MM.1S (cell line): Measurements from ENCODE around the gene MAGI2.

Experiments
- DNase-seq: peaks from one replicate; pipeline ENCODE4 v3.0.0-alpha.2; 2015
- H2AFZ ChIP-seq: fragments of 300-600 bp; sonication (generic); 2 replicates; pipeline ENCODE4 v1.6.0; 2016; ENCODE audit warnings: antibody characterized with exemption, low read length
- H3F3A ChIP-seq: fragments of 300-600 bp; sonication (generic); 2 replicates; pipeline ENCODE4 v1.6.1; 2016; ENCODE audit warnings: mild to moderate bottlenecking, antibody characterized with exemption, low read length, moderate library complexity, mixed read lengths; ENCODE audit not compliant: insufficient read depth
- H3K27ac ChIP-seq: fragments of 300-600 bp; sonication (generic); 2 replicates; pipeline ENCODE4 v1.5.1; 2016; ENCODE audit warnings: mild to moderate bottlenecking, low read length
- H3K27me3 ChIP-seq: fragments of 300-600 bp; sonication (generic); replicated peaks from 2 replicates; pipeline ENCODE4 v1.6.0; 2016; ENCODE audit warnings: low read length; ENCODE audit not compliant: insufficient read depth
- H3K36me3 ChIP-seq: fragments of 300-600 bp; sonication (generic); replicated peaks from 2 replicates; pipeline ENCODE4 v1.6.1; 2016; ENCODE audit warnings: mild to moderate bottlenecking, low read length, mixed read lengths; ENCODE audit not compliant: insufficient read depth
- H3K4me1 ChIP-seq: fragments of 300-600 bp; sonication (generic); 2 replicates; pipeline ENCODE4 v1.6.1; 2016; ENCODE audit warnings: low read length, mixed read lengths
- H3K4me2 ChIP-seq: fragments of 300-600 bp; sonication (generic); 2 replicates; pipeline ENCODE4 v1.6.0; 2016; ENCODE audit warnings: low read depth, low read length
- H3K4me3 ChIP-seq: fragments of 300-600 bp; sonication (generic); 2 replicates; pipeline ENCODE4 v1.5.1; 2016; ENCODE audit warnings: low read length, mixed read lengths
- H3K79me2 ChIP-seq: fragments of 300-600 bp; sonication (generic); 2 replicates; pipeline ENCODE4 v1.6.1; 2016; ENCODE audit warnings: mixed run types, low read length, mixed read lengths
- H3K9ac ChIP-seq: fragments of 300-600 bp; sonication (generic); 2 replicates; pipeline ENCODE4 v1.6.1; 2016; ENCODE audit warnings: low read length, mixed read lengths
- H3K9me2 ChIP-seq: fragments of 300-600 bp; sonication (generic); replicated peaks from 2 replicates; pipeline ENCODE4 v1.6.1; 2016; ENCODE audit warnings: mild to moderate bottlenecking, low read length, mixed read lengths; ENCODE audit not compliant: insufficient read depth
- H3K9me3 ChIP-seq: fragments of 300-600 bp; sonication (generic); replicated peaks from 2 replicates; pipeline ENCODE4 v1.6.1; 2016; ENCODE audit warnings: mild to moderate bottlenecking, low read length, mixed read lengths; ENCODE audit not compliant: insufficient read depth
- H4K20me1 ChIP-seq: fragments of 300-600 bp; sonication (generic); 2 replicates; pipeline ENCODE4 v1.6.1; 2016; ENCODE audit warnings: mild to moderate bottlenecking, low read length, moderate library complexity, mixed read lengths; ENCODE audit not compliant: insufficient read depth
- CTCF ChIP-seq: fragments of 300-600 bp; sonication (generic); IDR thresholded peaks from 2 replicates; pipeline ENCODE4 v1.5.1; 2016; ENCODE audit warnings: antibody characterized with exemption, low read length, mixed read lengths
- EZH2 ChIP-seq: fragments of 300-600 bp; sonication (generic); optimal IDR thresholded peaks from 2 replicates; pipeline ENCODE3; 2017; ENCODE audit warnings: low read depth, mild to moderate bottlenecking, antibody characterized with exemption, low read length, mixed read lengths
- EZH2phosphoT487 ChIP-seq: fragments of 300-600 bp; sonication (generic); IDR thresholded peaks from 2 replicates; pipeline ENCODE4 v1.6.1; 2018; ENCODE audit warnings: antibody characterized with exemption, low read length

Gene MAGI2

GRCh38 chr7:78124216-78124615 is 1329.3 kb downstream of the MAGI2 start:
- TF ChIP-seq CTCF (no peak), EZH2phosphoT487 (no peak), EZH2 (no peak)
- Histone ChIP-seq H3K79me2 (no peaks in the 10 kb centered on the region), H3K9ac (no peak overlapping the region), H4K20me1 (no peaks in the 10 kb centered on the region), H3K4me1 (no peaks in the 10 kb centered on the region), H3K36me3 (no peaks in the 10 kb centered on the region), H3K27ac (no peak overlapping the region), H3K4me3 (no peak overlapping the region), H3F3A (no peaks in the 10 kb centered on the region), H3K4me2 (no peak overlapping the region), H2AFZ (no peak overlapping the region), H3K9me2 (no peaks in the 10 kb centered on the region), H3K9me3 (no peaks in the 10 kb centered on the region), H3K27me3 (no peaks in the 10 kb centered on the region)
- no peak for DNase-seq

- TF ChIP-seq EZH2phosphoT487 (no peak), EZH2 (no peak), CTCF (no peak)
- Histone ChIP-seq H3K9ac (no peak overlapping the region), H3K4me3 (no peak overlapping the region), H3K4me1 (no peaks in the 10 kb centered on the region), H3K9me3 (no peaks in the 10 kb centered on the region), H3K79me2 (no peaks in the 10 kb centered on the region), H3K27ac (no peak overlapping the region), H3K27me3 (no peaks in the 10 kb centered on the region), H3F3A (no peaks in the 10 kb centered on the region), H4K20me1 (no peaks in the 10 kb centered on the region), H3K9me2 (no peaks in the 10 kb centered on the region), H3K4me2 (no peak overlapping the region), H2AFZ (no peak overlapping the region), H3K36me3 (no peaks in the 10 kb centered on the region)
- DNase-seq = no peak
Measured at GRCh38 chr7:78121888-78122287, 1331.6 kb downstream of the MAGI2 start.

GRCh38 chr7:78118470-78118869 is 1335.0 kb downstream of the MAGI2 start:
- no peak overlapping the region for H3K27ac ChIP-seq
- no peaks in the 10 kb centered on the region for H4K20me1 ChIP-seq
- H3F3A ChIP-seq = no peaks in the 10 kb centered on the region
- H3K79me2 ChIP-seq = no peaks in the 10 kb centered on the region
- H3K9ac ChIP-seq = no peak overlapping the region
- no peaks in the 10 kb centered on the region for H3K9me2 ChIP-seq
- H3K4me2 ChIP-seq = no peak overlapping the region
- H3K4me3 ChIP-seq = no peak overlapping the region
- H3K4me1 ChIP-seq = no peaks in the 10 kb centered on the region
- no peaks in the 10 kb centered on the region for H3K9me3 ChIP-seq
- no peaks in the 10 kb centered on the region for H3K36me3 ChIP-seq
- TF ChIP-seq CTCF (no peak), EZH2phosphoT487 (no peak), EZH2 (no peak)
- no peak overlapping the region for H2AFZ ChIP-seq
- no peaks in the 10 kb centered on the region for H3K27me3 ChIP-seq
- DNase-seq = no peak

- H3K9ac ChIP-seq = no peak overlapping the region
- H2AFZ ChIP-seq = no peak overlapping the region
- no peak for TF ChIP-seq CTCF
- no peak for TF ChIP-seq EZH2phosphoT487
- TF ChIP-seq EZH2 = no peak
- no peaks in the 10 kb centered on the region for H4K20me1 ChIP-seq
- H3K4me3 ChIP-seq = no peak overlapping the region
- no peaks in the 10 kb centered on the region for H3F3A ChIP-seq
- H3K27me3 ChIP-seq = no peaks in the 10 kb centered on the region
- no peak for DNase-seq
- no peak overlapping the region for H3K27ac ChIP-seq
- no peaks in the 10 kb centered on the region for H3K4me1 ChIP-seq
- H3K36me3 ChIP-seq = no peaks in the 10 kb centered on the region
- no peak overlapping the region for H3K4me2 ChIP-seq
- no peaks in the 10 kb centered on the region for H3K9me3 ChIP-seq
- H3K9me2 ChIP-seq = no peaks in the 10 kb centered on the region
- no peaks in the 10 kb centered on the region for H3K79me2 ChIP-seq
Measured at GRCh38 chr7:78115876-78116275, 1337.6 kb downstream of the MAGI2 start.
